HCT116 (cell line): ENCODE results near the gene HVCN1. TPM values are rescaled to one million over a fixed set of nuclear protein-coding genes. Genes with fewer than 3 reads are reported as not detected.

Experiments used
- ATAC-seq: fragments of 200-7000 bp; cut with Tn5 transposase; 2 replicates; pipeline ENCODE4 v1.9.1; 2020; ENCODE audit warnings: mild to moderate bottlenecking, moderate library complexity
- BruUV-seq: library from RNA; stranded (reverse); fragments of 400-500 nt; replicated peaks from 2 replicates; lab custom pipeline; 2021; lab: Mats Ljungman, UMichigan
- CTCF ChIA-PET: fragments of 300-600 bp; sonication (Branson Sonifier 250); formaldehyde crosslinking; loops from one replicate; lab custom pipeline; 2021; ENCODE audit warnings: antibody characterized with exemption; lab: Charles Lee
- POLR2A ChIA-PET: fragments of 300-600, 350-600 bp; sonication (Branson Sonifier 250); formaldehyde crosslinking; loops from one replicate; lab custom pipeline; 2021; ENCODE audit warnings: antibody characterized with exemption; lab: Charles Lee
- RAD21 ChIA-PET, 2 experiments: fragments of 300-600 bp; sonication (Branson Sonifier 250); formaldehyde crosslinking; loops; one replicate each; lab custom pipeline; 2023; ENCODE audit warnings: low total read pairs in 2 of 2; ENCODE audit not compliant: uncharacterized antibody in 2 of 2, unreplicated experiment in 2 of 2, low non-redundant PET in 1 of 2; lab: Charles Lee
- DNase-seq: peaks from one replicate; pipeline ENCODE4 v3.0.0-alpha.2; 2010; ENCODE audit warnings: low read depth, low spot score
- H2AFZ ChIP-seq: fragments of 200-600 bp; shearing (Covaris generic), sonication (generic); 2 replicates; pipeline ENCODE4 v1.6.1; 2017; ENCODE audit warnings: low read depth, mixed run types, mixed read lengths, antibody characterized with exemption, low read length; ENCODE audit not compliant: poor library complexity, severe bottlenecking
- H3K27ac ChIP-seq: 2 replicates; pipeline ENCODE4 v1.5.1; 2012; ENCODE audit warnings: low read depth, low read length
- H3K27me3 ChIP-seq: fragments of 200-600 bp; sonication (generic); 2 replicates; pipeline ENCODE4 v1.6.1; 2016; ENCODE audit warnings: mixed run types, low read length, mixed read lengths; ENCODE audit not compliant: insufficient read depth
- H3K36me3 ChIP-seq, 2 experiments: fragments of 200-500 bp in 1 of 2; fragments of 200-600 bp in 1 of 2; sonication (Bioruptor generic) in 1 of 2; sonication (generic) in 1 of 2; 2 replicates each; pipeline versions ENCODE4 v1.5.1 to v1.6.1; 2014 to 2016; ENCODE audit warnings: low read length in 2 of 2, inconsistent platforms in 1 of 2, mixed read lengths in 1 of 2, mixed run types in 1 of 2; ENCODE audit not compliant: insufficient read depth in 2 of 2, control insufficient read depth in 1 of 2
- H3K4me1 ChIP-seq, 2 experiments: fragments of 200-600 bp in 1 of 2; sonication (generic) in 1 of 2; 2 replicates each; pipeline versions ENCODE4 v1.5.1 to v1.6.1; 2012 to 2017; ENCODE audit warnings: low read length in 2 of 2, inconsistent platforms in 1 of 2, mild to moderate bottlenecking in 1 of 2, mixed read lengths in 1 of 2, mixed run types in 1 of 2, moderate library complexity in 1 of 2; ENCODE audit not compliant: insufficient read depth in 2 of 2, control insufficient read depth in 1 of 2
- H3K4me2 ChIP-seq: fragments of 200-600 bp; sonication (generic); 2 replicates; pipeline ENCODE4 v1.6.1; 2017; ENCODE audit warnings: mixed run types, low read length, mixed read lengths
- H3K4me3 ChIP-seq, 2 experiments: fragments of 200-600 bp in 1 of 2; sonication (generic) in 1 of 2; replicated peaks in 1 of 2; 2 replicates each; pipeline ENCODE4 v1.5.1; 2011 to 2016; ENCODE audit warnings: low read length in 2 of 2, control low read depth in 1 of 2, low read depth in 1 of 2, mild to moderate bottlenecking in 1 of 2, mixed read lengths in 1 of 2, mixed run types in 1 of 2
- H3K79me2 ChIP-seq: fragments of 200-600 bp; sonication (generic); 2 replicates; pipeline ENCODE4 v1.6.1; 2017; ENCODE audit warnings: mild to moderate bottlenecking, mixed run types, low read length, moderate library complexity, mixed read lengths; ENCODE audit not compliant: insufficient read depth
- H3K9ac ChIP-seq: fragments of 200-600 bp; sonication (generic); 2 replicates; pipeline ENCODE4 v1.6.1; 2016; ENCODE audit warnings: low read length, mixed read lengths
- H3K9me2 ChIP-seq: fragments of 200-600 bp; sonication (generic), shearing (Covaris generic); 2 replicates; pipeline ENCODE4 v1.6.1; 2017; ENCODE audit warnings: mixed run types, mild to moderate bottlenecking, moderate library complexity; ENCODE audit not compliant: insufficient read depth
- H3K9me3 ChIP-seq, 2 experiments: fragments of 200-500 bp in 1 of 2; fragments of 200-600 bp in 1 of 2; sonication (Bioruptor generic) in 1 of 2; sonication (generic) in 1 of 2; 2 replicates each; pipeline ENCODE4 v1.6.1; 2014 to 2017; ENCODE audit warnings: low read length in 2 of 2, mixed read lengths in 2 of 2, inconsistent platforms in 1 of 2, low read depth in 1 of 2, mild to moderate bottlenecking in 1 of 2, mixed run types in 1 of 2, moderate library complexity in 1 of 2; ENCODE audit not compliant: control insufficient read depth in 1 of 2, insufficient read depth in 1 of 2
- H4K20me1 ChIP-seq: fragments of 200-600 bp; sonication (generic), shearing (Covaris generic); 2 replicates; pipeline ENCODE4 v1.6.1; 2017; ENCODE audit warnings: mixed run types, mild to moderate bottlenecking, moderate library complexity; ENCODE audit not compliant: insufficient read depth
- CBX3 ChIP-seq: IDR thresholded peaks from 2 replicates; pipeline ENCODE4 v1.6.1; 2012; ENCODE audit warnings: low read depth
- CEBPB ChIP-seq: IDR thresholded peaks from 2 replicates; pipeline ENCODE4 v1.6.1; 2012; ENCODE audit warnings: low read depth
- EGR1 ChIP-seq: IDR thresholded peaks from 2 replicates; pipeline ENCODE4 v1.6.1; 2012; ENCODE audit warnings: low read depth
- ELF1 ChIP-seq: IDR thresholded peaks from 2 replicates; pipeline ENCODE4 v1.6.1; 2012; ENCODE audit warnings: low read depth, borderline replicate concordance
- EZH2 ChIP-seq: fragments of 200-600 bp; sonication (generic); IDR thresholded peaks from 2 replicates; pipeline ENCODE4 v1.6.1; 2017; ENCODE audit warnings: antibody characterized with exemption, mixed run types
- EZH2phosphoT487 ChIP-seq: fragments of 200-600 bp; IDR thresholded peaks from 2 replicates; pipeline ENCODE4 v1.6.1; 2018; ENCODE audit warnings: antibody characterized with exemption, borderline replicate concordance
- FOSL1 ChIP-seq: IDR thresholded peaks from 2 replicates; pipeline ENCODE4 v1.6.1; 2012; ENCODE audit warnings: low read depth
- MAX ChIP-seq: IDR thresholded peaks from 2 replicates; pipeline ENCODE4 v1.6.1; 2012
- POLR2A ChIP-seq: IDR thresholded peaks from 2 replicates; pipeline ENCODE4 v1.7.0; 2011; ENCODE audit warnings: borderline replicate concordance; ENCODE audit not compliant: insufficient read depth, insufficient read length; ENCODE audit errors: extremely low read depth
- POLR2AphosphoS5 ChIP-seq: IDR thresholded peaks from 2 replicates; pipeline ENCODE4 v1.6.1; 2011; ENCODE audit warnings: mild to moderate bottlenecking, low read depth, low read length, moderate library complexity
- RAD21 ChIP-seq: IDR thresholded peaks from 2 replicates; pipeline ENCODE4 v1.6.1; 2012; ENCODE audit warnings: low read depth, mild to moderate bottlenecking
- SP1 ChIP-seq: IDR thresholded peaks from 2 replicates; pipeline ENCODE4 v1.6.1; 2012; ENCODE audit warnings: low read depth
- SRF ChIP-seq: IDR thresholded peaks from 2 replicates; pipeline ENCODE4 v1.6.1; 2012; ENCODE audit warnings: low read depth
- YY1 ChIP-seq: IDR thresholded peaks from 2 replicates; pipeline ENCODE4 v1.6.1; 2011; ENCODE audit warnings: low read length, low read depth, moderate library complexity, mild to moderate bottlenecking; ENCODE audit not compliant: insufficient replicate concordance; ENCODE audit errors: extremely low read depth
- ZFX ChIP-seq: fragments of 450-650 bp; IDR thresholded peaks from 2 replicates; pipeline ENCODE4 v1.6.1; 2017
- ZNF274 ChIP-seq: fragments of 200-500 bp; sonication (Bioruptor generic); IDR thresholded peaks from 2 replicates; pipeline ENCODE4 v1.6.1; 2014; ENCODE audit warnings: mild to moderate bottlenecking, low read depth, low read length, inconsistent platforms
- intact Hi-C: fragments of 100-400 bp; cut with micrococcal nuclease; formaldehyde crosslinking; loops from 2 replicates; pipeline ENCODE4 v1.10.0; 2022
- total RNA-seq: library from RNA; stranded (reverse); gene quantifications from one replicate; pipeline ENCODE4 v1.2.1, GENCODE V29; 2021; ENCODE audit not compliant: unreplicated experiment
- TF ChIP-seq, protein P1 (sequence below): IDR thresholded peaks from 2 replicates; pipeline ENCODE4 v1.6.1; 2011; ENCODE audit warnings: mild to moderate bottlenecking, low read length, moderate library complexity; ENCODE audit not compliant: insufficient replicate concordance; ENCODE audit errors: extremely low read depth
- TF ChIP-seq, protein P2 (sequence below): IDR thresholded peaks from 2 replicates; pipeline ENCODE4 v1.6.1; 2012; ENCODE audit warnings: low read depth
- TF ChIP-seq, protein P3 (sequence below), 3 experiments: fragments of 200-600 bp in 1 of 3; sonication (generic) in 1 of 3; IDR thresholded peaks in 2 of 3; conservative IDR thresholded peaks in 1 of 3; 2 replicates each; pipeline ENCODE4 v1.5.1; 2012 to 2017; ENCODE audit warnings: low read depth in 2 of 3, low read length in 2 of 3, antibody characterized with exemption in 1 of 3, borderline replicate concordance in 1 of 3, control low read depth in 1 of 3, mild to moderate bottlenecking in 1 of 3, mixed read lengths in 1 of 3, mixed run types in 1 of 3, moderate library complexity in 1 of 3; ENCODE audit not compliant: insufficient read depth in 1 of 3

The HVCN1 gene
- total RNA-seq, 1 experiment from 2014 or later, result 0.15 TPM

DNA sequence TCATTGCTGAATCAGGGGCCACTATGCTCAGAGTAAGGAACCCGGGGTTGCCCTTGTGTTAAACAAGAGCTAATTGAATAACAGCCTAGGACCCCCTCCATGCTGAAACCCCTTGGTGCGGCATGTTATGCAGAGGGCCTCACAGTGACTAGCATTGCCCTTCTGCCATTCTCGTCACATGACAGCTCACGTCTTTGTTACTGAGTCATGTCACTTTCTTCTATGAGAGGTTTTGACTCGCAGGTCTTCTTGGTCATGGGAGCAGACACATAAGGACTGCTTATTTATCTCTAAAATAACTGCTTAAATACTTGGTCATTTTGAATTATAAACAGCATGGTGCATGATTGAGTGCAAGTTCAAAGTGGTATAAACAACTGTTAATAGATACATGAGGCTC is 50.1 kb downstream of the HVCN1 start:
- no peak for ATAC-seq
- ChIA-PET CTCF (no interaction called here), POLR2A (no interaction called here)

More for the DNA sequence above, 50.1 kb downstream of the HVCN1 start:
- H3K9me2 ChIP-seq, result no peaks in the 10 kb centered on the region
- H3K9ac ChIP-seq, result no peak overlapping the region
- no peak overlapping the region for H2AFZ ChIP-seq
- no peaks in the 10 kb centered on the region for H3K9me3 ChIP-seq
- H3K27me3 ChIP-seq, result no peaks in the 10 kb centered on the region
- peaks cover 0 to 10% of the 10 kb centered on the region in 2 experiments; a peak in 2 of 4 replicates for H3K4me1 ChIP-seq
- no peak overlapping the region for H3K4me3 ChIP-seq
- H3K4me2 ChIP-seq, result no peak overlapping the region
- no TSS peak for BruUV-seq
- H3K27ac ChIP-seq, result no peak overlapping the region
- DNase-seq, result no peak
- no peaks in the 10 kb centered on the region for H3K79me2 ChIP-seq
- intact Hi-C loops, result no loop called here
- H3K36me3 ChIP-seq, result no peaks in the 10 kb centered on the region
- H4K20me1 ChIP-seq, result no peaks in the 10 kb centered on the region
- TF ChIP-seq SRF (no peak), EZH2 (no peak), CBX3 (no peak), EZH2phosphoT487 (no peak), POLR2A (no peak), POLR2AphosphoS5 (no peak), ELF1 (no peak), ZFX (no peak), CEBPB (no peak), RAD21 (no peak), YY1 (no peak), MAX (no peak), EGR1 (no peak), ZNF274 (no peak), SP1 (no peak), FOSL1 (no peak)
- TF ChIP-seq, protein P1, sequence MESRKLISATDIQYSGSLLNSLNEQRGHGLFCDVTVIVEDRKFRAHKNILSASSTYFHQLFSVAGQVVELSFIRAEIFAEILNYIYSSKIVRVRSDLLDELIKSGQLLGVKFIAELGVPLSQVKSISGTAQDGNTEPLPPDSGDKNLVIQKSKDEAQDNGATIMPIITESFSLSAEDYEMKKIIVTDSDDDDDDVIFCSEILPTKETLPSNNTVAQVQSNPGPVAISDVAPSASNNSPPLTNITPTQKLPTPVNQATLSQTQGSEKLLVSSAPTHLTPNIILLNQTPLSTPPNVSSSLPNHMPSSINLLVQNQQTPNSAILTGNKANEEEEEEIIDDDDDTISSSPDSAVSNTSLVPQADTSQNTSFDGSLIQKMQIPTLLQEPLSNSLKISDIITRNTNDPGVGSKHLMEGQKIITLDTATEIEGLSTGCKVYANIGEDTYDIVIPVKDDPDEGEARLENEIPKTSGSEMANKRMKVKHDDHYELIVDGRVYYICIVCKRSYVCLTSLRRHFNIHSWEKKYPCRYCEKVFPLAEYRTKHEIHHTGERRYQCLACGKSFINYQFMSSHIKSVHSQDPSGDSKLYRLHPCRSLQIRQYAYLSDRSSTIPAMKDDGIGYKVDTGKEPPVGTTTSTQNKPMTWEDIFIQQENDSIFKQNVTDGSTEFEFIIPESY, result no peak
- TF ChIP-seq, protein P2, sequence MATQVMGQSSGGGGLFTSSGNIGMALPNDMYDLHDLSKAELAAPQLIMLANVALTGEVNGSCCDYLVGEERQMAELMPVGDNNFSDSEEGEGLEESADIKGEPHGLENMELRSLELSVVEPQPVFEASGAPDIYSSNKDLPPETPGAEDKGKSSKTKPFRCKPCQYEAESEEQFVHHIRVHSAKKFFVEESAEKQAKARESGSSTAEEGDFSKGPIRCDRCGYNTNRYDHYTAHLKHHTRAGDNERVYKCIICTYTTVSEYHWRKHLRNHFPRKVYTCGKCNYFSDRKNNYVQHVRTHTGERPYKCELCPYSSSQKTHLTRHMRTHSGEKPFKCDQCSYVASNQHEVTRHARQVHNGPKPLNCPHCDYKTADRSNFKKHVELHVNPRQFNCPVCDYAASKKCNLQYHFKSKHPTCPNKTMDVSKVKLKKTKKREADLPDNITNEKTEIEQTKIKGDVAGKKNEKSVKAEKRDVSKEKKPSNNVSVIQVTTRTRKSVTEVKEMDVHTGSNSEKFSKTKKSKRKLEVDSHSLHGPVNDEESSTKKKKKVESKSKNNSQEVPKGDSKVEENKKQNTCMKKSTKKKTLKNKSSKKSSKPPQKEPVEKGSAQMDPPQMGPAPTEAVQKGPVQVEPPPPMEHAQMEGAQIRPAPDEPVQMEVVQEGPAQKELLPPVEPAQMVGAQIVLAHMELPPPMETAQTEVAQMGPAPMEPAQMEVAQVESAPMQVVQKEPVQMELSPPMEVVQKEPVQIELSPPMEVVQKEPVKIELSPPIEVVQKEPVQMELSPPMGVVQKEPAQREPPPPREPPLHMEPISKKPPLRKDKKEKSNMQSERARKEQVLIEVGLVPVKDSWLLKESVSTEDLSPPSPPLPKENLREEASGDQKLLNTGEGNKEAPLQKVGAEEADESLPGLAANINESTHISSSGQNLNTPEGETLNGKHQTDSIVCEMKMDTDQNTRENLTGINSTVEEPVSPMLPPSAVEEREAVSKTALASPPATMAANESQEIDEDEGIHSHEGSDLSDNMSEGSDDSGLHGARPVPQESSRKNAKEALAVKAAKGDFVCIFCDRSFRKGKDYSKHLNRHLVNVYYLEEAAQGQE, result no peak
- TF ChIP-seq, protein P3, sequence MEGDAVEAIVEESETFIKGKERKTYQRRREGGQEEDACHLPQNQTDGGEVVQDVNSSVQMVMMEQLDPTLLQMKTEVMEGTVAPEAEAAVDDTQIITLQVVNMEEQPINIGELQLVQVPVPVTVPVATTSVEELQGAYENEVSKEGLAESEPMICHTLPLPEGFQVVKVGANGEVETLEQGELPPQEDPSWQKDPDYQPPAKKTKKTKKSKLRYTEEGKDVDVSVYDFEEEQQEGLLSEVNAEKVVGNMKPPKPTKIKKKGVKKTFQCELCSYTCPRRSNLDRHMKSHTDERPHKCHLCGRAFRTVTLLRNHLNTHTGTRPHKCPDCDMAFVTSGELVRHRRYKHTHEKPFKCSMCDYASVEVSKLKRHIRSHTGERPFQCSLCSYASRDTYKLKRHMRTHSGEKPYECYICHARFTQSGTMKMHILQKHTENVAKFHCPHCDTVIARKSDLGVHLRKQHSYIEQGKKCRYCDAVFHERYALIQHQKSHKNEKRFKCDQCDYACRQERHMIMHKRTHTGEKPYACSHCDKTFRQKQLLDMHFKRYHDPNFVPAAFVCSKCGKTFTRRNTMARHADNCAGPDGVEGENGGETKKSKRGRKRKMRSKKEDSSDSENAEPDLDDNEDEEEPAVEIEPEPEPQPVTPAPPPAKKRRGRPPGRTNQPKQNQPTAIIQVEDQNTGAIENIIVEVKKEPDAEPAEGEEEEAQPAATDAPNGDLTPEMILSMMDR (IDR thresholded peaks at IDR 0.05 in 2 of 3, conservative IDR thresholded peaks at IDR 0.05 in 1 of 3; ENCODE audit: borderline replicate concordance in 1 of 3, insufficient read depth in 1 of 3, low read depth in 2 of 3, low read length in 2 of 3), result no peak
- RAD21 ChIA-PET, result no interaction called here
